GM18867 (cell line): ENCODE measurements around the gene IRGC.

Experiments
- ATAC-seq: cut with Tn5 transposase; IDR thresholded peaks from one replicate; pipeline ENCODE4 v1.9.1; 2021; ENCODE audit warnings: mild to moderate bottlenecking, moderate library complexity; ENCODE audit not compliant: unreplicated experiment

The IRGC gene

GRCh38 chr19:43721469-43722048 lies 5.7 kb downstream of the IRGC start:
- no peak for ATAC-seq

- ATAC-seq = no peak
Observed at GRCh38 chr19:43723588-43723987, 7.7 kb downstream of the IRGC start.

GRCh38 chr19:43724896-43725295 lies 9.0 kb downstream of the IRGC start:
- no peak for ATAC-seq

GRCh38 chr19:43725468-43725867 lies 9.6 kb downstream of the IRGC start:
- no peak for ATAC-seq

GRCh38 chr19:43726736-43727592 lies 11.1 kb downstream of the IRGC start:
- no peak for ATAC-seq

GRCh38 chr19:43727593-43727853 lies 11.6 kb downstream of the IRGC start:
- ATAC-seq = no peak

GRCh38 chr19:43729919-43730318 lies 14.0 kb downstream of the IRGC start:
- ATAC-seq = no peak

- ATAC-seq = no peak
Observed at GRCh38 chr19:43731346-43731745, 15.5 kb downstream of the IRGC start.

- ATAC-seq = no peak
Observed at GRCh38 chr19:43731846-43732245, 16.0 kb downstream of the IRGC start.

GRCh38 chr19:43735013-43735412 lies 19.1 kb downstream of the IRGC start:
- no peak for ATAC-seq

- ATAC-seq = no peak
Observed at GRCh38 chr19:43735957-43736356, 20.1 kb downstream of the IRGC start.

GRCh38 chr19:43738780-43739211 lies 22.9 kb downstream of the IRGC start:
- ATAC-seq = no peak

- ATAC-seq = no peak
Observed at GRCh38 chr19:43739439-43740235, 23.8 kb downstream of the IRGC start.

GRCh38 chr19:43741075-43741825 lies 25.4 kb downstream of the IRGC start:
- ATAC-seq = no peak

- ATAC-seq = no peak
Observed at GRCh38 chr19:43743059-43743458, 27.2 kb downstream of the IRGC start.

- ATAC-seq = no peak
Observed at GRCh38 chr19:43747557-43748204, 31.8 kb downstream of the IRGC start.

GRCh38 chr19:43748205-43748594 lies 32.3 kb downstream of the IRGC start:
- no peak for ATAC-seq

GRCh38 chr19:43748685-43749084 lies 32.8 kb downstream of the IRGC start:
- no peak for ATAC-seq

- no peak for ATAC-seq
Observed at GRCh38 chr19:43749152-43749551, 33.3 kb downstream of the IRGC start.

GRCh38 chr19:43749898-43750297 lies 34.0 kb downstream of the IRGC start:
- ATAC-seq = no peak
